Loucy (cell line): ENCODE data around the gene CAAP1.

ENCODE experiments used
- EZH2phosphoT487 ChIP-seq: fragments of 200-600 bp; IDR thresholded peaks from 2 replicates; pipeline ENCODE4 v1.6.1; 2018; ENCODE audit warnings: antibody characterized with exemption, mild to moderate bottlenecking, moderate library complexity, borderline replicate concordance
- TF ChIP-seq, protein P1 (sequence below): fragments of 200-600 bp; sonication (generic); conservative IDR thresholded peaks from 2 replicates; pipeline ENCODE4 v1.5.1; 2014; ENCODE audit warnings: mild to moderate bottlenecking, antibody characterized with exemption, low read length

DNA sequence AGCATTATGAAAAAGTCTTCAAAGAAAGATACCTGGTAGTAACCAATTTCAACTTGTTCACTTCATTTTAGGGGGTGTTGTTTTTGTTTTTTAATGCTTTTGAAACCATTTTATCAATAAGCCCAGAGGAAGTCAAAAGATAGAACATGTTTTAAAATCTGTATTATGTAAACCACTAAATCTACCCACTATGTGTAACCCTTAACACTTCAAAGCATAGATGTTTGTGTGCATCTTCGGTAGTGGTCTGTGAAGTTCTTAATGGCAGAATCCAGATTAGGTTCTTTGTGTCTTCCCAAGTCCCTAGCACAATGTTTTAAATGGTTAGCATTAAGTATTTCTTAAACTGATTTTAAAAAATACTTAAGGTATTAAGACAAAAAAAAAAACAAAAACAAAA lies 48.2 kb upstream of the CAAP1 start:
- TF ChIP-seq, protein P1, sequence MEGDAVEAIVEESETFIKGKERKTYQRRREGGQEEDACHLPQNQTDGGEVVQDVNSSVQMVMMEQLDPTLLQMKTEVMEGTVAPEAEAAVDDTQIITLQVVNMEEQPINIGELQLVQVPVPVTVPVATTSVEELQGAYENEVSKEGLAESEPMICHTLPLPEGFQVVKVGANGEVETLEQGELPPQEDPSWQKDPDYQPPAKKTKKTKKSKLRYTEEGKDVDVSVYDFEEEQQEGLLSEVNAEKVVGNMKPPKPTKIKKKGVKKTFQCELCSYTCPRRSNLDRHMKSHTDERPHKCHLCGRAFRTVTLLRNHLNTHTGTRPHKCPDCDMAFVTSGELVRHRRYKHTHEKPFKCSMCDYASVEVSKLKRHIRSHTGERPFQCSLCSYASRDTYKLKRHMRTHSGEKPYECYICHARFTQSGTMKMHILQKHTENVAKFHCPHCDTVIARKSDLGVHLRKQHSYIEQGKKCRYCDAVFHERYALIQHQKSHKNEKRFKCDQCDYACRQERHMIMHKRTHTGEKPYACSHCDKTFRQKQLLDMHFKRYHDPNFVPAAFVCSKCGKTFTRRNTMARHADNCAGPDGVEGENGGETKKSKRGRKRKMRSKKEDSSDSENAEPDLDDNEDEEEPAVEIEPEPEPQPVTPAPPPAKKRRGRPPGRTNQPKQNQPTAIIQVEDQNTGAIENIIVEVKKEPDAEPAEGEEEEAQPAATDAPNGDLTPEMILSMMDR, result no peak
- no peak for TF ChIP-seq EZH2phosphoT487
